ENCODE data around the gene ENHO.
A peak's percentile ranks its signal among the peaks of the same experiment; 100 is the strongest.
"Not testable (repeated sequence)": the region's sequence is repeated elsewhere in the genome, so short reads cannot be mapped to it uniquely, and the experiment has no call there.

ENHO gene

DNA sequence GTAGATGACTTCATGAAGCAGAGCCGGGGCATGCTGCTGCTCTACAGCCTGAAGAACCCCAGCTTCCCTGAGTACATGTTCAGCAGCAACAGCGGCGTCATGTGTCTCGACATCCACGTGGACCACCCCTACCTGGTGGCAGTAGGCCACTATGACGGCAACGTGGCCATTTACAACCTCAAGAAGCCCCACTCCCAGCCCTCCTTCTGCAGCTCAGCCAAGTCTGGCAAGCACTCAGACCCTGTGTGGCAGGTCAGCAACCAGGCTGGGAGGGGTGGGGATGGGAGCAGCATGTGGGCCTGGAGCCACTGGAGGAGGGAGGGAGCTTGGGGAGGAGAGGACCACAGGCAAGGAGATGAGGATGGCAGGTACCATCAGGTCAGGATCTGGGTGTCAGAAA is 16.2 kb downstream of the ENHO start:
- DNase-seq (ENCODE audit: low spot score): no peak

DNA sequence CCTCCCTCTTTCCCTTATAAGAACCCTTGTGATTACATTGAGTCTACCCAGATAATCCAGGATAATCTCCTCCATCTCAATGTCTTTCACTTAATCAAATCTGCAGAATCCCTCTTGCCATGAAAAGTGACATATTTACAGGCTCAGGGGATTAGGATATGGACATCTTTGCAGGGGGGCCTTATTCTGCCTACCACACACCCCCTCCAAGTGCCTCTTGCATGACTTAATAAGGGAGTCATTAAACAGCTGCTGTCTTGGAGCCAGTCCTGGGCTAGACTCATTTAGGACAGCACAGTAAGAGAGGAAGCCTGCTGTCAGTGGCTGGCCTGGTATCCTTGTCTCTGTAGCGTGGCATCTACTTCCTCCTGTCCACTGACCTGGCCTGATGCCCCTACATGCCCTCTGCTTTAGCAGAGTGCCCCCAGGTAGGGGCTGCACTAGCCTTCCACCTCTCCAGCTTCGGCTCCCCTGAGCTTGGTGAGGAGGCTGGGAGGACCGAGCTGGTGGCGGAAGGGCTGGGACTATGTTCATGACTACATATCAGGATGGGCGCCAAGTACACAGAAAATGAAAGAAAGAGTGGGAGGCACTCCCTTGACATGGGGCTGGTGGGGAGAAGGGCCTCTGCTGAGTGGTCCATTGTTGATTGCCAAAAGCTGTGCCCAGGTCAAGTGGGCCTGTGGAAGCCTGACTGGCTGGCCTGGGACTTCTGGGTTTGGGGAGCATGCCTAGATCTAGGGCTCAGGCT is 17.2 kb downstream of the ENHO start:
- no peak for DNase-seq (ENCODE audit: low spot score)

DNA sequence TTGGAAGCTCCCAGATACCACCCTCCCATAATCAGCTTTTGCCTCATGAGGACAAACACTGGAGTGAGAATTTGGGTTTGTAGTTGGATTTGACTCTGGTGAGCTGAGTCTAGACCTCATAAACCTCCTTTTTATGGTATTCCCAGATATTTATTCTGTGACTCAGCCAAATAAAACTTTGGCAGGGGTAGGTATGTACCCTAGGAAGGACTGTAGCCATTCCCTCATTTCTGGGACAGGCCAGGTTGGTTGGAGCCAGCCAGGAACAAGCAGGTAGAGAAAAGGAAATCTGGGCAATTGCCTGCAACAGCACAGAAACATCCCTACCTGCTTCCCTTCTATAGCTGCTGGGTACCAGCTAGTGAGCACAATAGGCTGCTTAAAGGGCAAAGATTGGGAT is 19.4 kb downstream of the ENHO start:
- no peak for DNase-seq (ENCODE audit: low spot score)

GRCh38 chr9:34502891-34503290 is 19.9 kb downstream of the ENHO start:
- no peak for DNase-seq (ENCODE audit: low spot score)

- no peak for DNase-seq (ENCODE audit: low spot score)
Measured at GRCh38 chr9:34502471-34502870, 20.3 kb downstream of the ENHO start.

- DNase-seq (ENCODE audit: low spot score): no peak
Measured at GRCh38 chr9:34501889-34502425, 20.8 kb downstream of the ENHO start.

DNA sequence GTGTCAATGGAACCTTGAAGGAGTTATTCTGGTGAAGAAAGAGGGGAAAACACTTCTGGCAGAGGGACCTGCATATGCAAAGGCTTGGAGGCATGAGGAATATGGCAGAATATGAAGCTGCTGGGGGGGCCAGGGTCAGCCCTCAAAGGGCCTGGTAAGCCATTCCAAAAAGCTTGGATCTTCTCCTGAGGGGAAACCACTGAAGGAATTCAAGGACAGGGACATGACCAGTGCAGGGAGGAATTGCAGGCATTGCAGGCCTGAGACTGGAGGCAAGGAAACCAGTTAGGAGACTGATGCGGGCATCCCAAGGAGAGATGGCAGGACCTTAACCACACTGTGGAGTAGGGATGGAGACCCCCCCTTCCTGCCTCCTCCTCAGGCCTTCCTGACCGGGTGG is 21.4 kb downstream of the ENHO start:
- DNase-seq (ENCODE audit: low spot score): no peak

GRCh38 chr9:34500623-34501267 is 22.0 kb downstream of the ENHO start:
- DNase-seq (ENCODE audit: low spot score): peak; percentile 56

DNA sequence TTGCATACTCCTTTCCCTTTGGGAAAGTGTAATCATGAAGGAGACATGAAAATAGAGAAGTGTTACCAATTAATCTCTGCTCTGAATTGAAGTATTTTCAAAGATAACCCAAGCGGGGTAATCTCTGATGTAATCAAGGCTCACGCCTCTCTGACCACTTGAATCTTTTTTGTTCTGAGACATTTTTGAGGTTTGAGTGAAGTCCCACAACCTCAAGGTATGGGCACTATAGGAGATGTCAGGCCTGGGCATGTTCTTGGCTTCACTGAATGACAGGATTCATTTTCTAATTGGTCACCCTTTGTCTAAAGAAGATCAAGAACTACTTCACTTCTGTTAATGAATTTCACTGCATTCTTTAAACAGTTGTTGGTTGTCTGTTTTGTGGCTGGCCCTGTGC is 23.7 kb downstream of the ENHO start:
- DNase-seq (ENCODE audit: low spot score): no peak

- DNase-seq (ENCODE audit: low spot score): no peak
Measured at GRCh38 chr9:34498553-34498952, 24.2 kb downstream of the ENHO start.

- peak; percentile 15 for DNase-seq (ENCODE audit: low spot score)
Measured at GRCh38 chr9:34496149-34496712, 26.6 kb downstream of the ENHO start.

DNA sequence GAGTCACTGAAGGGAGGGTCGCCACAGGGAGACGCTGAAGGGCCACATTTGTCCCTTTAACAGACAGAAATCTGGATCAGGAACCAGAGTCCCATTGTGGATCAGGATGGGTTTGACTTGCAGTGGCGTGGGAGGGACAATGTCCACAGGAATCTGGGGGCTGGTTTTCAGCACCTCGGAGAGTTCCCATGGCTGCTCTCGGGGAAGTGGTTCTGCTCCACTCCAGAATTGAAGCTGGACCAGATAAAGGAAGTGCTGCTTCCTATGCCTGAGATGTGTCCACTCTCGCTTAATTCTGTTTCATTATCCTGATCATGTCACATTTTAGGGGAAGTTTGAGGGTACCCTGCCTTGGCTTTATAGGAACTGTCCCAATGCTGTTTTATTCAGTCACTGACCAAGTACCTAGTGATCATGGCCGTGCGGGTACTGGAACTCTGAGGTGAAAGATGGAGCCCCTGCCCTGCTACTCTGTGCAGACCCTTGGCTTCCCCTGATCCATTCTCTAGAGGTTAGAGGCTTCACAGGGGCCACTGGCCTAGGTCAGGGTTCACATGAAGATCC is 28.7 kb downstream of the ENHO start:
- peak; percentile 61 for DNase-seq (ENCODE audit: low spot score)

- DNase-seq (ENCODE audit: low spot score): no peak
Measured at GRCh38 chr9:34492051-34492450, 30.7 kb downstream of the ENHO start.

DNA sequence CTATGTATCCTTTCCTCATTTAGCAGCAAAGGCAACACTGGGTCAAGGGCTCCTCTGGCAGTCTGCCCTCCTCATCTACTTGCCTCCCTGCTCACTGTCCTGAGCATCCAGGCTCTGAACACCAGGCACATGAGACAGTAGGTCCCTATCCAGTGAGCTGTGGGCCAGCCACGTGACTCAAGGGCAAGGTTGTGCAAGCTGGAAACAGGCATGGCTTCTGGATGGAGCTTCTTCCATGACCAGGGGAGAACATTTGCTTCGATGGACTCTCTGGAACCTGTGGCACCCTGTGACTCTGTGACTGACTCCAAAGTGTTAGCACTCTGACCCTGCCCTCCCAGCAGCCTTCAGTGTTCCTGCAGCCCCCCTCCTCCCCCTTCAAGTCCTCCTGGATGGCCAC is 31.2 kb downstream of the ENHO start:
- no peak for DNase-seq (ENCODE audit: low spot score)

DNA sequence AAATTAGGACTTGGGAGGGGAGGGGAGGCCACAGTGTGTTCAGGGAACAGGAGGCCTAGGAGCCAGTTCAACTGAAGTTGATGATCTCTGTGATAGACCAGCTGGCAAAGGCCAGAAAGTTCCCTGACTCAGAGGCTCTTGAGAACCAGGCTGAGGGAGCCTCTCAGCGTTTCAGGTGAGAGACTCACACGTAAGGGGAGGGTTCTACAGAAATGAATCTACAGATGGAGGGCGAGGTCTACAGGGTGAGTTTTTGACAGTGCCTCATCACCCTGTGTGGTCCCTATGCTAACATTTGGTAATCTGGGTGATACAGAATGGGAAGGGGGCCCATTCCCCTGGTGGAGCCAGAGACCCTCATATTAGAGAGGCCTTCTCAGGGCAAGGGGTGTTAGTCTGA is 32.0 kb downstream of the ENHO start:
- no peak for DNase-seq (ENCODE audit: low spot score)

DNA sequence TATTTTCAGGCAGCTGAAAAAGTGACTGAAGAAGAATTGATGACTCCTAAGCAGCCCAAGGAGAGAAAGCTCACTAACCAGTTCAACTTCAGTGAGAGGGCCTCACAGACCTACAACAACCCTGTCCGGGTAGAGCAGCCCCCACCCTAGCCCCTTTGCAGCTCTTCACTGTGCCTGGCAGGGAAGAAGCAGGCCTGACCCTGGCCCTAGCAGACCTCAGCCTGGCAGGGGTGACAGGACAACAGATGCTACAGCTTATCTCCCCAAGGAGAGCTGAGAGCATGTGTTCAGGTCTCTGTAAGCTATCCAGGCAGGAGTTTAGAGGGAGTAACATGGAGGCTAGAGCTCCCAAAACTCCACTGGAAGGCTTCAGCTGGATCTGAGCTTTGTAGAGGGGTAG is 32.4 kb downstream of the ENHO start:
- no peak for DNase-seq (ENCODE audit: low spot score)

DNA sequence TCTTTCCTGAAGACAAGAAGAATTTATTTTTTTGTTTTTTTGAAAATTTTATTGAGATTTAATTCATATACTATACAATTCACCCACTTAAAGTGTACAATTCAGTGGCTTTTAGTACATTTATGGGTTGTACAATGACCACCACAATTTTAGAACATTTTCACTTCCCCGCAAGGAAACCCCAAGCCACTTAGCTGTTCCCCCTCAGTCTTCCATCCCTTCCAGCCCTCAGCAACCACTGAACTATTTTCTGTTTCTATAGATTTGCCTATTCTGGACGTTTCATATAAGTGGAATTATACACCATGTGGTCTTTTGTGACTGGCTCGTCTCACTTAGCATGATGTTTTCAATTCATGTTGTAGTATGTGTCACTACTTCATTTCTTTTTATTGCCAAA is 36.2 kb downstream of the ENHO start:
- DNase-seq (ENCODE audit: low spot score): no peak

GRCh38 chr9:34485822-34486221 is 37.0 kb downstream of the ENHO start:
- no peak for DNase-seq (ENCODE audit: low spot score)

DNA sequence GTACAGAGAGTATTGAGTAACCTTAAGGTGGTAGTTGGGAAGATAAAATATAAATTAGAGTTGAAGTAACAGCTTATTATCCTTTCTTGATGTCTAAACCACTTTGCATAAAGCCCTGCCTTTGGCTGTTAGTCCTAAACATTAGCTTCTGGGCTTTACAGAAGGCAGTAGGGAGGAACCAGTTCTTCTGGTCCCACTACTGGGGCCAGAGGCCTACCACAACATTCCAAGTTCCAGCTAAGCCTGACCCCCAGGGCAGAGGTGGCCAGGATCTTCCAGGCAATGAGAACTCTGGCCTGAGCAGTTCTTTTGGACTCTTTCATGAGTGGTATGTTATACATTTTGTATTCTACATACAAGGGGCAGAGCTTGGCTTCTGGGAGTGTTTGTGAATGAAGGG is 38.1 kb downstream of the ENHO start:
- no peak for DNase-seq (ENCODE audit: low spot score)

DNA sequence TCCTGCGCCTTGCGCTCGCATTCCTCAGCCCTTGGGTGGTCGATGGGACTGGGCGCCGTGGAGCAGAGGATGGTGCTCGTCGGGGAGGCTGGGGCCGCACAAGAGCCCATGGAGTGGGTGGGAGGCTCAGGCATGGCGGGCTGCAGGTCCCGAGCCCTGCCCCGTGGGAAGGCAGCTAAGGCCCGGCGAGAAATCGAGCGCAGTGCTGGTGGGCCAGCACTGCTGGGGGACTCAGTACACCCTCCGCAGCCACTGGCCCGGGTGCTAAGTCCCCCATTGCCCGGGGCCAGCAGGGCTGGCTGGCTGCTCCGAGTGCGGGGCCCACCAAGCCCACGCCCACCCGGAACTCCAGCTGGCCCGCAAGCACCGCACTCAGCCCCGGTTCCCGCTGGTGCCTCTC is 40.0 kb downstream of the ENHO start:
- not testable (repeated sequence) for DNase-seq (ENCODE audit: low spot score)

GRCh38 chr9:34481620-34482019 is 41.2 kb downstream of the ENHO start:
- not testable (repeated sequence) for DNase-seq (ENCODE audit: low spot score)

GRCh38 chr9:34479431-34479866 is 43.3 kb downstream of the ENHO start:
- no peak for DNase-seq (ENCODE audit: low spot score)

DNA sequence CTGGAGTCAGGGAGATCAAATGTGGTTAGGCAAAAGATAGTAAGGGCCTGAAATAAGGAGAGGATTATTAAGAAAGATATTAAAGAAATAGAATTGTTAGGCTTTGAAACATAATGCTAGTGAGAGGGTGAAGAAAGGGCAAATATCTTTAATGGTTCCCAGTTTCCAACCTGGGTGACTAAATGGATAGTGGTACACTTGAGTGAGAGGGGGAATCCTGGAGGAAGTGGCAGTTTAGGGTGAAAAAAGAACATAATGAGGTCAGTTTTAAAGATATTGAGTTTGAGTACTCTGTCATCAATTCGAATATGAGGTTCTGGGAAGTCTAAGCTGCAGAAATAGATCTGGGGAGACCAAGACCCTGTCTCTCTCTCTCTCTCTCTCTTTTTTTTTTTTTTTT is 45.2 kb downstream of the ENHO start:
- no peak for DNase-seq (ENCODE audit: low spot score)
